Glomerular endothelial cell (primary cell): ENCODE results near the gene C7orf57. TPM values are rescaled to one million over a fixed set of nuclear protein-coding genes. Genes with fewer than 3 reads are reported as not detected.

Experiments
- DNase-seq: peaks from one replicate; pipeline ENCODE4 v3.0.0-alpha.2; 2011; ENCODE audit warnings: low read depth, low spot score; ENCODE audit errors: extremely low read depth
- total RNA-seq: library from RNA; depleted of rRNA; stranded (reverse); fragments of >200 nt; gene quantifications from 2 replicates; pipeline ENCODE4 v1.2.3, GENCODE V29; 2015

C7orf57 gene
- total RNA-seq, 1 donor from 2014 or later = 0.64 TPM

- DNase-seq = no peak
Observed at GRCh38 chr7:48083114-48083830, 47.9 kb downstream of the C7orf57 start.

DNA sequence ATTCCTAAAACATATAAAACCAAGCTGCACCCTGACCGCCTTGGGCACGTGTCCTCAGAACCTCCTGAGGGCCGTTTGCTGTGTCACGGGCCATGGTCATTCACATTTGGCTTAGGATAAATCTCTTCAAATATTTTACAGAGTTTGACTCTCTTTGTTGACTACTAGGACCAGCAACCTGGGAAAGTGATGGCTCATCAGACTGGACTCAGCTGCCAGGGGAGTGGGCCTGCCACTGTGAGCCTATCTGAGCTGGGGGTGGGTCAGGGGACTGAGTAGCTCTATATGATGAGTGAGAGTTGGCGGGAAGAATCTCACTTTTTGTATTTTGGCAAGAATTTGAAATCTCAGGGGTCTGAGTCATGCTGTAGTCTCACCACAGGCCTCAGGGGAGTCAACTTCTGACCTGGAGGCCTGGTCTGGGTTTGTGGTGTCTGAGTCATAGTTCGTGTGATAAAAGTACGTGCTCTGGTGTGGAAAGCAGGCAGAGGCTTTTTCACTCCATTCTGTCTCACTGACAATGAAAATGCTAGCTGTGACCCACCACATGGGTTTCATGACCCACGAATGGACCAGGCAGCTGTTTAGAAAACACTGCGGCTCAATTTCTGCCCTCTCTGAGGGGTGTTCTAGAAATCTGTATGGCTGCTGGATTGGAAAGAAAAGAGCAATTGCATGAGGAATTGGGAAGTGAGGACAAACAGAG is 49.5 kb downstream of the C7orf57 start:
- DNase-seq = peak; percentile 85

DNA sequence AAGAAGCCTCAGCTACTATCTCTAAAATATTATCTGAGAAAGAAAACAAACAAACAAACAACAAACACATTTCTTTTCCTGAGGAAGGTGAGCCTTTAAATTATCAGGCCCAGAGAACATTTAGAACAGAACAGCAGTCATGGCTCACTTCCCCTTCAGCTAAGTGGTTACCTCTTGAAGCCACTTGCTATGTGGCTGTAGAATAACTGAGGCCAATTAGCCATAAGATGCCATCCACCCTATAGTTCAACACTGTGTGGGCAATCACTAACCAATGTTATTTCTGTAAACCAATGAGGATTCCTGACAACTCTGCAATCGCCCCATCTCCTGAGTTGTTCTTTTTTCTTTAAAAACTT is 50.1 kb downstream of the C7orf57 start:
- no peak for DNase-seq

DNA sequence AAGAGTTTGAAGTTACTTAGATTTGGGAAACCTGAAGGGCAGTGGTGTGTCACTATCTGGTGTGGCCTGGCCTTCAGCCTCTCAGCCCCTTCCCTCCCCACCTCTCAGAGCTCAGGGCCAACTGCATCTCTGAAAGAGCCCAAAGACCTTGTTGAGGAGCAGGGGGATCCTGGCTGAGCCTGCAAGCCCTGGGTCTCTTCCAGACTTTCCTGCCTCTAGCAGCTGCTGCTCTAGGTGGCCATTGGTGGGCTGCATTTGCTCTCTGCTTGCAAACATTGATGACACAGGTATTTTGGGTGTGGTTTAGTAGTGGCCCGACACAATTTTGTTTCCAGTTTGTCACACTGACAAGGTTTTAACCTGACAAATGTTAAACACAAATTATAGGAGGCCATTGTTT is 50.6 kb downstream of the C7orf57 start:
- no peak for DNase-seq

GRCh38 chr7:48087349-48087748 is 52.0 kb downstream of the C7orf57 start:
- no peak for DNase-seq

DNA sequence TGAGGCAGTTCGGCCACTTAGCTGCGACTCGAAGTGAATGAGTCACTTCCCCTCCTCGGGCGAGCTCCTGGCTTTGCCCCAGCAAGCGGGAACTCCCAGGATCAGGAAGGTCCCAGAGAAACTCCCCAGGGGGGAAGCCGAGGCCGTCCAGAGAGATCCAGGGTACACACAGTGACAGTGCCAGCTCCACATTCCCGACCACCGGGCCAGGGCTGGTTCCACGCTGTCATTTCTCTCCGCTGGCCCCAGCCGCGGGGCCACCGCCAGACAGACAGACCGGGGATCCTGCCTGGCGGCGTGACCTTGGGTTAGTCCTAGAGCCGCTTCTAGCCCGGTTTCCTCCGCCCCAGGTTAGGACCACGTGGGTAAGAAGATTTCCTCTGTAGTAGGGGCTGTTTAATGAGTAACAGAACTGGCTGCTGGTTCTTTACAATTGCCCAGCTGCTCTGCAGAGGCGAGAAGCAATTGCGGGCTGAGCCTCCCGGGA is 53.3 kb downstream of the C7orf57 start:
- no peak for DNase-seq

DNA sequence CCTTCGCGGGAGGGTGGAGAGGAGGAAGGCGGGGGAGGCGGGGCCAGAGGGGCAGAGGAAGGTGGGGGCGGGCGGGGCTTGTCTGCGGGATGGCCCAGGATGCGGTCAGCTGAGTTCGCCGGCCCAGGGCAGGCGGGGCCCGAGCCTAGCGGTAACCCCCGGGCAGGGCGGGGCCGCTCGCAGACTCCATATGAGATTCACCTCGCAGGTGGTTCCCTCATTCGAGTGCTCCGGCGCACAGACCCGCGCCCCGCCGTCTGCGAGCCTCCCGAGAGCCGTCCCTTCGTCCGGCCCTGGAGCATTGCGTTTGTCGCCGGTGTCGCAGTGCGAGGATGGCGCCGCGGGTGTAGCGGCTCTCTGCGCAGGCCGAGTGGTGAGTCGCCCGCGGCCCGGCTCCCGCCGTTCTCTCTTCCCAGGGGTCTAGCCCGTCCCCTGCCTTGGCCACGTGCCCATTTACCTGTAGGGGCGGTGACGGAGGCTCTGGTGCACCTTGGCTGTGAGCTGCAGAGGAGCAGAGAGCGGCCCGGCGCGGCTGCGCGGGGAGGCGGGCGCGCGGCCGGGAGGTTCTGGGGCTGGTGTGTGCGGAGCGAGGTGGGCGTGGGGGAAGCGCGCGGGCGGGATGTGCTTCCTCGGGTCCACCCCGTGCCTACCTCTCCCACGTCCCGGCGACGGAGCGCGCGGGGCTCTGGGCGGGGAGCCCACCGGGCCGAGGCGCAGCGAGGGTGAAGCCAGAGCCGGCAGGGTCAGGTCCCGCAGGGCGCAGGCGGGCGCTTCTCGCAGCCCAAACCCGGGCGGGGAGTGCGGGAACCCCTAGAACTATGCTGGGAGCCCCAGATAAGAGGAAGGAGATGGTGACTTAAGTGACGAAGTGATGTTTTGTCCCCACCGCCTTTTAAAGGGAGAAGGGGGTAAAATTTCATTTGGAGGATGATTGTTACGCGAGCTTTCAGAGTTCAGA is 54.0 kb downstream of the C7orf57 start, which contains the start of gene UPP1:
TSS of gene UPP1 (plus strand) at position 220 of the 958 bp plus-strand sequence. CDS start 5,519 bp downstream, outside the sequence.
- DNase-seq = no peak

- no peak for DNase-seq
Observed at GRCh38 chr7:48090095-48090805, 54.9 kb downstream of the C7orf57 start.

DNA sequence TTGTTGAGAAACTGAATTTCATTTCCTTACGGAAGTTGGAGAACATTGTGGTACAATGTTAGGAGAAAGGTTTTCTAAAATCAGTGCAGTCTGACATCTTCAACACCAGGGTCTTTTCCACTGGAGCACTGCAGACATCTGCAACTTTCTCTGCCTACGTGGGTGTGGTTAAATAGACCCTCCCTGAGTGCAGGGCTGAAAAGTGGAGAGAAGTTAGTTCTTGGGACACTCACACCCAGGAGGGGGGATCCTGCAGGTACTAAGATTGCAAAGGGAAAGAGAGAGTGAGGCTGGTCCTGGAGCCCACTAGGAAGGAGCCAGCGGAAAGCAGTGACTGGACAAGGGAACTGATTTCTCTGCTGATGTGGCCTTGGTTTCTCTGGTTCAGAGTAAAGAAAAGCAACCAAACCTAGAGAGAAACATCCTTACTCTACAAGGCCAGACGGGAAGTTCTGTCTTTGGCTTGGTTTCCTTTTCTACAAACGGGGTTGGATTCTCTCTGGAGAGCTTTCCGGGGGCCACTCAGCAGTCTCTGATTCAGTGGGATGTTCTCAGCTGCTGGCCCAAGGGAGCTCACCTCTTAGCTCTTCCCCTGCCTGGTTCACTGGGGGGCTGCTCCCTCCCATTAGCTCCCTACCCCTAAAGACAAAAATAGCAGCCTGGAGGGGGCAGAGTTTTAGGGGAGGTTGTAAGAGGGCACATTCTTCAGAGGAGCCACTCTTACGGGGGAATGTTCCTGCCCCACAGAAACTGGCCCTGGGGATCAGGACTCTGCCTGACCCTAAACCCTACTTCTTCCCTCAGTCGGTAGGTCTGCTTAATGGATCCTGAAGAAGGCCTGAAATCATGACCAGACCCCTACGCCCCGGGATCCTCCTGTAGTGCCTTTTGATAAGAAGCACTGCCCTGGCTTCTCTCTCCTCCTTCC is 56.4 kb downstream of the C7orf57 start:
- DNase-seq = no peak

GRCh38 chr7:48094861-48095293 is 59.5 kb downstream of the C7orf57 start:
- DNase-seq = no peak

GRCh38 chr7:48096273-48096672 is 60.9 kb downstream of the C7orf57 start:
- DNase-seq = no peak

- no peak for DNase-seq
Observed at GRCh38 chr7:48097521-48098231, 62.3 kb downstream of the C7orf57 start.

DNA sequence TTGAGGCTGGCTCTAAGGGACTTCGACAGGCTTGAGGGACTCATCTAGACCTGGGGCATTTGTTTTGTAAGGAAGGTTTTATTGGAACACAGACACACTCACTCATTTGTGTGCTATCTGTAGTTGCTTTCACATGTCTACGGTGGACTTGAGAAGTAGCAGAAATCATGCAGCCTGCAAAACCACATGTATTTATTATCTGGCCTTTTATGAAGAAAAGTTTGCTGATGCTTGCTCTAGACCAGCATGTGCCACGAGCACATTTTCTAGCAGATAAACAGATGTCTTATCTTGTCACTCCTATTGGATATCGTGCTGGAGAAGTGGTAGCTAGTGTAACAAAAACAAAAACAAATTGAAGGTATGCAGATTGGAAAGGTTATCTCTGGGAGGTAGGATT is 63.5 kb downstream of the C7orf57 start:
- DNase-seq = no peak

GRCh38 chr7:48099781-48100180 is 64.4 kb downstream of the C7orf57 start:
- DNase-seq = no peak

DNA sequence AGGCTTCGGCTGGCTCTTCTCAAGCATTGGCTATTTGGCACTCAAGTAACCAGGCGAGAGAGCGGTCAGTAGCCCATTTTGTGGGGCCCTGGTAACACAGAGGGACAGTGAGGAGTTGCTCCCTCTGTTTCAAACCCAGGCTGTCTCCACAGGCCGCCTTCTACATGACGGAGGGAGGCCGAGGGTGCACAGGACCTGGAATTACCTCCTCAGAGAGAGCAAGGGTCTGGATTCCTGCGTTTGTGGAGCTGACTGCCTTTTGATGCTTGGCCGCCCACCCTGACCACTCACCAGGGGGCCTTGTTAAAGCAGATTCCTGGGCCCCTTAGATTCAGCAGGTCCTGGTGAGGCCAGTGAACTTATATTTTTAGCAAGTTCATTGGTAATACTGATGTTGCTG is 66.0 kb downstream of the C7orf57 start:
- no peak for DNase-seq

DNA sequence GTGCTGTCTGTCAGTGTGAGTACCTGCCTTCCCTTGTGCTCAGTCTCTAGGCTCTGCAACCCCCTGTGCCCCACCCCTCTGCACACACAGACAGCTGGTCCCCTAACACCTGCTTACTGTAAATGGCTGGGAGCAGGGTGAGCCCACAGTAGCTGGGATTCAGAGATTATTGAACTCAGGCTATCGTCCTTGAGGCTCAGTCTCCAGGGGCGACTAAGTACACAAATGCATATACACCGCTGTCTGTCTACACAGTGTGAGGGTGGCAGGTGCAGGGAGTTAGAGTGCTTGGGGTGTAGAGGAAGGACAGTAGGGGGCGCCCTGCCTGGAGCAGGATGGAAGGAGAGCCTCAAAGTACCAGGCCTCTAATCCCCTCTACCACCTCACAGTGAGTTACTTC is 66.6 kb downstream of the C7orf57 start:
- DNase-seq = no peak

DNA sequence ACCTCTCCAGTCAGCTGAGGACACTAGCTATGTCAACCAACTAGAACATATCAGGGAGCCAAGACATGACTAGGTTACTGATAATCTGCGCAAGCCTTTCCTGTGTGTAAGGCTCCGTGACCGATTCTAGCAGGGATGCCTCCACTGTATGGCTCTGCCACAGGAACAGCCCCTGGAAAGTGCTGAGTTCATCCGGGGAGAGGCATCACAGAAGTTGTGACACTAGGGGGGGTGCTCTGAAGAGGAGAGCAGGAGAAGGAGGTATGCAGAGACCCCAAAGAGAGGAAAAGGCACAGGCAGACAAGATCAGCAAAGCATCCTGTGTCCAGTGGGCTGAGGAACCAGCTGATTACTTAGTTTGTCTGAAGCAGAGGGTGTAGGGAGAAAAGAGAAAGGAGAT is 67.2 kb downstream of the C7orf57 start:
- DNase-seq = no peak

DNA sequence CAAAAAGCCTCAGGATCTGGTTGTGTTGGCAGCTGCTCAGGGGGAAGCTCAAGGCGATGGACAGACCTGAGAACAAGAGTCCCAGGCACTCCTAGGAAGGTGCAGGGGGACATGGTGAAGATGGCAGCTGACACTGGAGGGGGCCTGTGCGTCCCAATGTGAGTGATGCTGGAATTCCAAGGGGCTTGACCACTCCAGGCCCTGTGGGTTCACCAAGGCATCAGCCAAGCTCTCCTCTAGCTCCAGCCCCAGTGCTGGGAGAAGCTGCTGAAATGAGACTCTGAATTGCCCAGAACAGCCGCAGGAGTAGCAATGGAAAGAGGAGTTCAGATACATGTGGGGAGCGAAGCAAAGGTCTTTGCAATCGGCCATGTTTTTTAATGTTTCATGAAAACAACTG is 69.7 kb downstream of the C7orf57 start:
- DNase-seq = no peak
